K562 (cell line): ENCODE measurements around the gene RAB25. TPM values are rescaled to one million over a fixed set of nuclear protein-coding genes. Genes with fewer than 3 reads are reported as not detected.
A peak's percentile ranks its signal among the peaks of the same experiment; 100 is the strongest.

Source experiments
- ATAC-seq: fragments of 200-7000 bp; cut with Tn5 transposase; 3 replicates; pipeline ENCODE4 v1.9.1; 2020; ENCODE audit warnings: moderate library complexity
- BruUV-seq: library from RNA; stranded (reverse); fragments of 400-500 nt; replicated peaks from 2 replicates; lab custom pipeline; 2021; lab: Mats Ljungman, UMichigan
- CTCF ChIA-PET: fragments of 300-600 bp; formaldehyde crosslinking; extraction: SDS; loops from one replicate; lab custom pipeline; 2021; ENCODE audit warnings: low intra/inter-chr PET ratio; lab: Yijun Ruan, JAX
- POLR2A ChIA-PET: fragments of 300-600, 350-650 bp; sonication (Branson Sonifier 250); formaldehyde crosslinking; extraction: SDS; loops from one replicate; lab custom pipeline; 2021; ENCODE audit warnings: antibody characterized with exemption, inconsistent platforms; lab: Yijun Ruan, JAX
- DNase-seq, 4 experiments: peaks; one replicate each; pipeline versions ENCODE4 v3.0.0 to v3.0.0-alpha.2; 2011 to 2018; ENCODE audit warnings: low spot score in 3 of 4, mixed read lengths in 3 of 4; ENCODE audit errors: extremely low read depth in 1 of 4
- FAIRE-seq: peaks from 2 replicates; lab custom pipeline; 2011; peaks lifted over from hg19 to GRCh38; lab: Jason Lieb, UNC
- H2AFZ ChIP-seq: 2 replicates; pipeline ENCODE4 v1.6.0; 2011; ENCODE audit warnings: low read depth, low read length, control low read depth, inconsistent platforms
- H3K27ac ChIP-seq: fragments of 200-600 bp; 3 replicates; pipeline ENCODE4 v1.8.0; 2011; ENCODE audit warnings: low read depth, mild to moderate bottlenecking, control low read depth, inconsistent platforms, low read length, moderate library complexity, mixed read lengths; ENCODE audit errors: extremely low read depth
- H3K27me3 ChIP-seq, 2 experiments: fragments of 300-600 bp in 1 of 2; 2 replicates in 1 of 2; 3 replicates in 1 of 2; pipeline versions ENCODE4 v1.6.0 to v1.8.0; 2011; ENCODE audit warnings: inconsistent platforms in 2 of 2, low read length in 2 of 2, mild to moderate bottlenecking in 1 of 2, mixed read lengths in 1 of 2, moderate library complexity in 1 of 2; ENCODE audit not compliant: control insufficient read depth in 2 of 2, insufficient read depth in 2 of 2
- H3K36me3 ChIP-seq: fragments of 300-600 bp; 3 replicates; pipeline ENCODE4 v1.8.0; 2011; ENCODE audit warnings: mild to moderate bottlenecking, low read length, inconsistent platforms; ENCODE audit not compliant: control insufficient read depth, insufficient read depth
- H3K4me1 ChIP-seq, 2 experiments: fragments of 200-600 bp in 1 of 2; replicated peaks in 1 of 2; 2 replicates in 1 of 2; 3 replicates in 1 of 2; pipeline versions ENCODE4 v1.5.1 to v1.8.0; 2011; ENCODE audit warnings: inconsistent platforms in 2 of 2, low read length in 2 of 2, mild to moderate bottlenecking in 1 of 2, mixed read lengths in 1 of 2, moderate library complexity in 1 of 2; ENCODE audit not compliant: control insufficient read depth in 2 of 2, insufficient read depth in 2 of 2
- H3K4me2 ChIP-seq: 2 replicates; pipeline ENCODE4 v1.6.1; 2011; ENCODE audit warnings: low read length, control low read depth, inconsistent platforms, mixed read lengths; ENCODE audit not compliant: insufficient read depth
- H3K4me3 ChIP-seq: fragments of 200-600 bp; sonication (generic), shearing (Covaris generic); 2 replicates; pipeline ENCODE4 v1.5.1; 2016; ENCODE audit warnings: control low read depth, inconsistent platforms
- H3K79me2 ChIP-seq: fragments of 200-600 bp; 3 replicates; pipeline ENCODE4 v1.8.0; 2011; ENCODE audit warnings: low read length, inconsistent platforms; ENCODE audit not compliant: control insufficient read depth, insufficient read depth
- H3K9ac ChIP-seq, 2 experiments: 2 replicates each; pipeline versions ENCODE4 v1.6.0 to v1.6.1; 2011; ENCODE audit warnings: low read depth in 2 of 2, low read length in 2 of 2, control low read depth in 1 of 2, inconsistent platforms in 1 of 2, mild to moderate bottlenecking in 1 of 2, mixed read lengths in 1 of 2; ENCODE audit not compliant: insufficient read depth in 1 of 2
- H3K9me1 ChIP-seq: one replicate; pipeline ENCODE4 v1.6.0; 2011; ENCODE audit warnings: inconsistent platforms, mild to moderate bottlenecking, low read length, moderate library complexity; ENCODE audit not compliant: control insufficient read depth, insufficient read depth
- H3K9me3 ChIP-seq: replicated peaks from 2 replicates; pipeline ENCODE4 v1.5.1; 2011; ENCODE audit warnings: low read depth, low read length, inconsistent platforms; ENCODE audit not compliant: control insufficient read depth, insufficient read depth
- H4K20me1 ChIP-seq: replicated peaks from 2 replicates; pipeline ENCODE4 v1.6.1; 2011; ENCODE audit warnings: low read length, inconsistent platforms, mixed read lengths; ENCODE audit not compliant: control insufficient read depth, insufficient read depth
- CBFA2T3 ChIP-seq: fragments of 450-650 bp; IDR thresholded peaks from 2 replicates; pipeline ENCODE4 v1.6.1; 2017
- CCNT2 ChIP-seq: IDR thresholded peaks from 2 replicates; pipeline ENCODE4 v1.6.1; 2011; ENCODE audit warnings: borderline replicate concordance, low read depth, mild to moderate bottlenecking, moderate library complexity, mixed read lengths, low read length; ENCODE audit not compliant: insufficient read length; ENCODE audit errors: extremely low read depth
- IFI16 ChIP-seq: fragments of 250-450 bp; sonication (Bioruptor Pico); IDR thresholded peaks from 2 replicates; pipeline ENCODE4 v2.1.2; 2022; ENCODE audit warnings: mild to moderate bottlenecking, inconsistent platforms
- MLLT1 ChIP-seq, 2 experiments: fragments of 450-650 bp; IDR thresholded peaks; 2 replicates each; pipeline ENCODE4 v1.6.1; 2016
- SMARCC2 ChIP-seq: fragments of 450-650 bp; IDR thresholded peaks from 2 replicates; pipeline ENCODE4 v1.6.1; 2017; ENCODE audit warnings: antibody characterized with exemption, moderate library complexity, mild to moderate bottlenecking, low read depth
- SNIP1 ChIP-seq: fragments of 450-650 bp; IDR thresholded peaks from 2 replicates; pipeline ENCODE4 v1.7.1; 2017; ENCODE audit warnings: low read depth, mild to moderate bottlenecking
- THAP7 ChIP-seq: fragments of 250-450 bp; sonication (Bioruptor Pico); IDR thresholded peaks from 2 replicates; pipeline ENCODE4 v1.5.0; 2021
- TRIM28 ChIP-seq: fragments of 450-650 bp; IDR thresholded peaks from 2 replicates; pipeline ENCODE4 v1.6.1; 2017
- ZKSCAN3 ChIP-seq: fragments of 250-450 bp; sonication (Bioruptor Pico); IDR thresholded peaks from 2 replicates; pipeline ENCODE4 v1.4.0; 2020
- ZNF408 ChIP-seq: fragments of 250-450 bp; sonication (Bioruptor Pico); IDR thresholded peaks from 2 replicates; pipeline ENCODE4 v1.4.0; 2020; ENCODE audit warnings: low read depth, mild to moderate bottlenecking, moderate library complexity
- ZNF551 ChIP-seq: fragments of 250-450 bp; sonication (Bioruptor Pico); IDR thresholded peaks from 2 replicates; pipeline ENCODE4 v1.5.0; 2021; ENCODE audit warnings: mild to moderate bottlenecking, moderate library complexity
- ZNF584 ChIP-seq: fragments of 200-800 bp; sonication (Bioruptor generic); IDR thresholded peaks from 2 replicates; pipeline ENCODE4 v1.6.1; 2016; ENCODE audit warnings: low read depth, mild to moderate bottlenecking, missing genetic modification characterization, missing compliant biosample characterization
- ZNF699 ChIP-seq: fragments of 250-450 bp; sonication (Bioruptor Pico); IDR thresholded peaks from 2 replicates; pipeline ENCODE4 v1.8.0; 2021; ENCODE audit warnings: mild to moderate bottlenecking, moderate library complexity; ENCODE audit not compliant: insufficient replicate concordance
- WGBS: fragments of 100-300 bp; shearing (Covaris generic); methylation state at CpG from one replicate; pipeline ENCODE4 v1.1.6; 2016; ENCODE audit warnings: low coverage, mixed read lengths; ENCODE audit not compliant: insufficient coverage; ENCODE audit errors: missing lambda C conversion rate; 5-methylcytosine and 5-hydroxymethylcytosine counted together
- in situ Hi-C: fragments of 300-500 bp; cut with MboI; formaldehyde crosslinking; loops from 4 replicates; pipeline ENCODE4 v1.15.0; 2018; ENCODE audit warnings: inconsistent platforms, mixed read lengths
- intact Hi-C: fragments of 100-400 bp; cut with micrococcal nuclease; formaldehyde crosslinking; loops from 2 replicates; pipeline ENCODE4 v1.14.2; 2022
- polyA plus RNA-seq, 8 experiments: library from polyadenylated mRNA; depleted of rRNA in 4 of 8; stranded (reverse) in 5 of 8; unstranded in 3 of 8; fragments of >200 nt; fragmentation: Nextera tagmentation in 2 of 8; fragmentation: Illumina TruSeq in 1 of 8; extraction: Ambion mirVana in 2 of 8; extraction: Trizol in 1 of 8; gene quantifications; 2 replicates each; pipeline versions ENCODE4 v1.2.1 to v1.2.3, GENCODE V29; 2011 to 2014; ENCODE audit warnings: inconsistent platforms in 1 of 8, missing spikeins in 1 of 8
- total RNA-seq, 7 experiments: library from RNA; depleted of rRNA in 6 of 7; stranded (reverse); fragments of >200 nt in 6 of 7; fragmentation: Illumina TruSeq in 2 of 7; extraction: Trizol in 2 of 7; gene quantifications; 2 replicates each; pipeline versions ENCODE4 v1.2.1 to v1.2.3, GENCODE V29; 2011 to 2021; ENCODE audit warnings: low replicate concordance in 1 of 7

The RAB25 gene
- total and polyA plus RNA-seq, 9 of the 15 experiments (the other 6 are each of a cell fraction or from before 2014, with no cell fraction given): 0.10 to 0.27 (median 0.13) TPM; not detected in 6

GRCh38 chr1:156067262-156067661 is 6.3 kb downstream of the RAB25 start:
- H3K36me3 ChIP-seq: no peaks in the 10 kb centered on the region
- H3K27me3 ChIP-seq: no peaks in the 10 kb centered on the region
- BruUV-seq: no TSS peak
- in situ Hi-C loops (loop anchor here (5.0 kb wide), 1 partner anchor 135 kb away; the partner anchor contains the start of gene KHDC4), intact Hi-C loops (loop anchor here (5.0 kb wide), 3 partner anchors 40 to 330 kb away; no protein-coding TSS in a partner anchor)
- FAIRE-seq (peak; percentile 19), ATAC-seq (no peak), DNase-seq (no peak)
- H3K9me1 ChIP-seq: no peaks in the 10 kb centered on the region
- no peak overlapping the region for H3K27ac ChIP-seq
- no peak overlapping the region; a peak in 1 of 4 replicates for H3K9ac ChIP-seq
- no peak for TF ChIP-seq ZKSCAN3 (CRISPR knock-in tag)
- TF ChIP-seq SNIP1: no peak
- no peak for TF ChIP-seq MLLT1 (IDR thresholded peaks at IDR 0.05)
- no peak for TF ChIP-seq ZNF551 (CRISPR knock-in tag)
- no peak for TF ChIP-seq ZNF584 (CRISPR knock-in tag)
- TF ChIP-seq ZNF408 (CRISPR knock-in tag): no peak
- TF ChIP-seq SMARCC2: no peak
- no peak for TF ChIP-seq CBFA2T3
- no peak for TF ChIP-seq ZNF699 (CRISPR knock-in tag)
- no peak for TF ChIP-seq CCNT2
- no peak for TF ChIP-seq TRIM28
- TF ChIP-seq THAP7 (CRISPR knock-in tag): no peak
- no peak for TF ChIP-seq IFI16
- CTCF ChIA-PET: interaction anchor here (1.0 to 1.2 kb wide), 2 partner anchors 105 to 129 kb away, joined by 5 read pairs; no protein-coding TSS in a partner anchor
- H3K4me3 ChIP-seq: no peak overlapping the region
- H4K20me1 ChIP-seq: no peaks in the 10 kb centered on the region
- no peaks in the 10 kb centered on the region for H3K9me3 ChIP-seq
- peaks cover 6 to 11% of the 10 kb centered on the region in 2 experiments; a peak in 4 of 5 replicates for H3K4me1 ChIP-seq
- H3K79me2 ChIP-seq: no peaks in the 10 kb centered on the region
- no peak overlapping the region for H2AFZ ChIP-seq
- POLR2A ChIA-PET: interaction anchor here (1.0 to 2.5 kb wide), 2 partner anchors 8 to 92 kb away, joined by 7 to 9 read pairs; no protein-coding TSS in a partner anchor
- WGBS: 26% methylated on average over 2 of the region's 2 CpGs
- no peak overlapping the region for H3K4me2 ChIP-seq
